ENCODE results near the gene PPRC1. TPM values are rescaled to one million over a fixed set of nuclear protein-coding genes. Genes with fewer than 3 reads are reported as not detected.
A peak's percentile ranks its signal among the peaks of the same experiment; 100 is the strongest.

Gene PPRC1
- total RNA-seq, 1 experiment from 2014 or later: 79.4 TPM

DNA sequence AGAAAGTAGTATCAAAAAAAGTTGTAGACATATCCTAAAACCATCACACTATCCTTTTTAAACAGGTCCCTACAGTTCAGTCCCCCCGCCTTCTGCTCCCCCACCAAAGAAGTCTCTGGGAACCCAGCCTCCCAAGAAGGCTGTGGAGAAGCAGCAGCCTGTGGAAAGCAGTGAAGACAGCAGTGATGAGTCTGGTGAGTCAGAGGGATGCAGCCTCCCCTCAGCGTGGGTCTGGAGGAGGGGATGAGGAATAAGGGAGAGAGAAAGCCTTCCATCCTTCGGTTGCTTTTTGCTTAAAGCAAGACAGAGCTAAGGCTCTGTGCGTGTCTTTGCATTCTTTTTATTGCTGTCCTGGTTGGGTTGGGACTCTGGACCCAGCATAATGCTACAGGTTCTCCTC, 27.0 kb downstream of the PPRC1 start (continued):
- TF ChIP-seq, protein P1, sequence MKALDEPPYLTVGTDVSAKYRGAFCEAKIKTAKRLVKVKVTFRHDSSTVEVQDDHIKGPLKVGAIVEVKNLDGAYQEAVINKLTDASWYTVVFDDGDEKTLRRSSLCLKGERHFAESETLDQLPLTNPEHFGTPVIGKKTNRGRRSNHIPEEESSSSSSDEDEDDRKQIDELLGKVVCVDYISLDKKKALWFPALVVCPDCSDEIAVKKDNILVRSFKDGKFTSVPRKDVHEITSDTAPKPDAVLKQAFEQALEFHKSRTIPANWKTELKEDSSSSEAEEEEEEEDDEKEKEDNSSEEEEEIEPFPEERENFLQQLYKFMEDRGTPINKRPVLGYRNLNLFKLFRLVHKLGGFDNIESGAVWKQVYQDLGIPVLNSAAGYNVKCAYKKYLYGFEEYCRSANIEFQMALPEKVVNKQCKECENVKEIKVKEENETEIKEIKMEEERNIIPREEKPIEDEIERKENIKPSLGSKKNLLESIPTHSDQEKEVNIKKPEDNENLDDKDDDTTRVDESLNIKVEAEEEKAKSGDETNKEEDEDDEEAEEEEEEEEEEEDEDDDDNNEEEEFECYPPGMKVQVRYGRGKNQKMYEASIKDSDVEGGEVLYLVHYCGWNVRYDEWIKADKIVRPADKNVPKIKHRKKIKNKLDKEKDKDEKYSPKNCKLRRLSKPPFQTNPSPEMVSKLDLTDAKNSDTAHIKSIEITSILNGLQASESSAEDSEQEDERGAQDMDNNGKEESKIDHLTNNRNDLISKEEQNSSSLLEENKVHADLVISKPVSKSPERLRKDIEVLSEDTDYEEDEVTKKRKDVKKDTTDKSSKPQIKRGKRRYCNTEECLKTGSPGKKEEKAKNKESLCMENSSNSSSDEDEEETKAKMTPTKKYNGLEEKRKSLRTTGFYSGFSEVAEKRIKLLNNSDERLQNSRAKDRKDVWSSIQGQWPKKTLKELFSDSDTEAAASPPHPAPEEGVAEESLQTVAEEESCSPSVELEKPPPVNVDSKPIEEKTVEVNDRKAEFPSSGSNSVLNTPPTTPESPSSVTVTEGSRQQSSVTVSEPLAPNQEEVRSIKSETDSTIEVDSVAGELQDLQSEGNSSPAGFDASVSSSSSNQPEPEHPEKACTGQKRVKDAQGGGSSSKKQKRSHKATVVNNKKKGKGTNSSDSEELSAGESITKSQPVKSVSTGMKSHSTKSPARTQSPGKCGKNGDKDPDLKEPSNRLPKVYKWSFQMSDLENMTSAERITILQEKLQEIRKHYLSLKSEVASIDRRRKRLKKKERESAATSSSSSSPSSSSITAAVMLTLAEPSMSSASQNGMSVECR (CRISPR knock-in tag; IDR thresholded peaks at IDR 0.05; ENCODE audit: borderline replicate concordance): no peak

DNA sequence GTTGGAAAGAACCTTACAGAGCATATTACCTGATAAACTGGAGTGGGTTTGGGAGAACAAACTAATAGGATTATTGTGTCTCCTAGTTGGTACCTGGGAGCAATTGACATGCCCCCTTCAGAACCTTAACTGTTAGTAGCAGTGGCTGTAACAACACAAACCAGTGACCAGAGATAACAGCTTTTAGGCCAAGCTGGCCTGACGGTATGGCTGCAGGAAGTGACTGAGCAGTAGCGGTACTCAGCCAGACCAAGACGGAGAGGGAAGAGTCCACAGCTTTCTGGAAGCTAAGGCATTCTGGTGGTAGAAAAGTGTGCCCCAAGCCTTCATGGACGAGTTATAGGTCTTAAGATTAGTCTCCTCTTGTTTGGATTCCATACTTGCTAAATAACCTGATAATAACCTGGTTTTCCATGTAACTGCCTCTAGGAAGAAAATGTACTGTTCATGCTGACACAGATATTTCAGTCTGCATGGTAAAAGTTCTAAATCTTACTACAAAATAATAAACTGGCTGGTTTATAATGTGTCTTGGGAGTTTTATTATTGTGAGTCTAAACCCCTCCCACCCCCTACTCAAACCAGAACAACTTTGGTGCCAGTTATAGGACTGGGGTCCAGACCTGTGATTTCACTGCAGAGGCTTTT, 30.6 kb downstream of the PPRC1 start:
- ATAC-seq: no peak
- POLR2A ChIA-PET: no interaction called here
- no peaks in the 10 kb centered on the region for H3K27me3 Mint-ChIP-seq (ENCODE audit: low read depth)
- no peak for DNase-seq (ENCODE audit: low spot score)
- peaks cover 8% of the 10 kb centered on the region for H3K4me1 Mint-ChIP-seq
- H3K36me3 Mint-ChIP-seq: peaks cover 51% of the 10 kb centered on the region
- TF ChIP-seq JAZF1 (CRISPR knock-in tag; IDR thresholded peaks at IDR 0.05) (no peak), SMAD3 (CRISPR knock-in tag; IDR thresholded peaks at IDR 0.05; ENCODE audit: borderline replicate concordance) (no peak), RORB (CRISPR knock-in tag; IDR thresholded peaks at IDR 0.05) (no peak)
- H3K9me3 Mint-ChIP-seq: no peaks in the 10 kb centered on the region
- no peak overlapping the region for H3K4me3 Mint-ChIP-seq
- CTCF ChIA-PET: no interaction called here
- H3K27ac Mint-ChIP-seq: peak overlapping the region; percentile 70; the same call in 1 of the 2 replicates

GRCh38 chr10:102167861-102168260, 35.0 kb downstream of the PPRC1 start:
- ChIA-PET CTCF (interaction anchor here (0.7 to 3.3 kb wide), 3 partner anchors 26 to 184 kb away, joined by 3 to 24 read pairs (median 5); no protein-coding TSS in a partner anchor), POLR2A (no interaction called here)
- Mint-ChIP-seq H3K27me3 (ENCODE audit: low read depth) (peaks cover 8% of the 10 kb centered on the region), H3K9me3 (no peaks in the 10 kb centered on the region), H3K36me3 (peaks cover 10% of the 10 kb centered on the region; the same call in 1 of the 2 replicates), H3K27ac (no peak overlapping the region), H3K4me3 (no peak overlapping the region), H3K4me1 (peaks cover 8% of the 10 kb centered on the region)
- no peak for TF ChIP-seq ZNF317 (CRISPR knock-in tag; IDR thresholded peaks at IDR 0.05; ENCODE audit: borderline replicate concordance, low read depth)
- no peak for TF ChIP-seq EMX1 (CRISPR knock-in tag; IDR thresholded peaks at IDR 0.05)
- TF ChIP-seq, protein P2, sequence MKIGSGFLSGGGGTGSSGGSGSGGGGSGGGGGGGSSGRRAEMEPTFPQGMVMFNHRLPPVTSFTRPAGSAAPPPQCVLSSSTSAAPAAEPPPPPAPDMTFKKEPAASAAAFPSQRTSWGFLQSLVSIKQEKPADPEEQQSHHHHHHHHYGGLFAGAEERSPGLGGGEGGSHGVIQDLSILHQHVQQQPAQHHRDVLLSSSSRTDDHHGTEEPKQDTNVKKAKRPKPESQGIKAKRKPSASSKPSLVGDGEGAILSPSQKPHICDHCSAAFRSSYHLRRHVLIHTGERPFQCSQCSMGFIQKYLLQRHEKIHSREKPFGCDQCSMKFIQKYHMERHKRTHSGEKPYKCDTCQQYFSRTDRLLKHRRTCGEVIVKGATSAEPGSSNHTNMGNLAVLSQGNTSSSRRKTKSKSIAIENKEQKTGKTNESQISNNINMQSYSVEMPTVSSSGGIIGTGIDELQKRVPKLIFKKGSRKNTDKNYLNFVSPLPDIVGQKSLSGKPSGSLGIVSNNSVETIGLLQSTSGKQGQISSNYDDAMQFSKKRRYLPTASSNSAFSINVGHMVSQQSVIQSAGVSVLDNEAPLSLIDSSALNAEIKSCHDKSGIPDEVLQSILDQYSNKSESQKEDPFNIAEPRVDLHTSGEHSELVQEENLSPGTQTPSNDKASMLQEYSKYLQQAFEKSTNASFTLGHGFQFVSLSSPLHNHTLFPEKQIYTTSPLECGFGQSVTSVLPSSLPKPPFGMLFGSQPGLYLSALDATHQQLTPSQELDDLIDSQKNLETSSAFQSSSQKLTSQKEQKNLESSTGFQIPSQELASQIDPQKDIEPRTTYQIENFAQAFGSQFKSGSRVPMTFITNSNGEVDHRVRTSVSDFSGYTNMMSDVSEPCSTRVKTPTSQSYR (CRISPR knock-in tag; IDR thresholded peaks at IDR 0.05): no peak
- no peak for TF ChIP-seq ZNF219 (CRISPR knock-in tag; IDR thresholded peaks at IDR 0.05; ENCODE audit: borderline replicate concordance)
- no peak for TF ChIP-seq RORB (CRISPR knock-in tag; IDR thresholded peaks at IDR 0.05)
- no peak for TF ChIP-seq ZNF423 (CRISPR knock-in tag; IDR thresholded peaks at IDR 0.05)
- no peak for TF ChIP-seq USF1 (CRISPR knock-in tag; IDR thresholded peaks at IDR 0.05)
- no peak for TF ChIP-seq SP1 (CRISPR knock-in tag; conservative IDR thresholded peaks at IDR 0.05)
- no peak for TF ChIP-seq JAZF1 (CRISPR knock-in tag; IDR thresholded peaks at IDR 0.05)
- no peak for TF ChIP-seq ELF4 (CRISPR knock-in tag; IDR thresholded peaks at IDR 0.05; ENCODE audit: low read depth)
- TF ChIP-seq, protein P3, sequence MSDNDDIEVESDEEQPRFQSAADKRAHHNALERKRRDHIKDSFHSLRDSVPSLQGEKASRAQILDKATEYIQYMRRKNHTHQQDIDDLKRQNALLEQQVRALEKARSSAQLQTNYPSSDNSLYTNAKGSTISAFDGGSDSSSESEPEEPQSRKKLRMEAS (CRISPR knock-in tag; IDR thresholded peaks at IDR 0.05): no peak
- DNase-seq (ENCODE audit: low spot score): no peak
- ATAC-seq: no peak

Measured in WTC11 (cell line).